ENCODE data around the gene SPRYD3.
"Not testable (repeated sequence)": the region's sequence is repeated elsewhere in the genome, so short reads cannot be mapped to it uniquely, and the experiment has no call there.

The SPRYD3 gene, protein sequence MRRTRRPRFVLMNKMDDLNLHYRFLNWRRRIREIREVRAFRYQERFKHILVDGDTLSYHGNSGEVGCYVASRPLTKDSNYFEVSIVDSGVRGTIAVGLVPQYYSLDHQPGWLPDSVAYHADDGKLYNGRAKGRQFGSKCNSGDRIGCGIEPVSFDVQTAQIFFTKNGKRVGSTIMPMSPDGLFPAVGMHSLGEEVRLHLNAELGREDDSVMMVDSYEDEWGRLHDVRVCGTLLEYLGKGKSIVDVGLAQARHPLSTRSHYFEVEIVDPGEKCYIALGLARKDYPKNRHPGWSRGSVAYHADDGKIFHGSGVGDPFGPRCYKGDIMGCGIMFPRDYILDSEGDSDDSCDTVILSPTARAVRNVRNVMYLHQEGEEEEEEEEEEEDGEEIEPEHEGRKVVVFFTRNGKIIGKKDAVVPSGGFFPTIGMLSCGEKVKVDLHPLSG

DNA sequence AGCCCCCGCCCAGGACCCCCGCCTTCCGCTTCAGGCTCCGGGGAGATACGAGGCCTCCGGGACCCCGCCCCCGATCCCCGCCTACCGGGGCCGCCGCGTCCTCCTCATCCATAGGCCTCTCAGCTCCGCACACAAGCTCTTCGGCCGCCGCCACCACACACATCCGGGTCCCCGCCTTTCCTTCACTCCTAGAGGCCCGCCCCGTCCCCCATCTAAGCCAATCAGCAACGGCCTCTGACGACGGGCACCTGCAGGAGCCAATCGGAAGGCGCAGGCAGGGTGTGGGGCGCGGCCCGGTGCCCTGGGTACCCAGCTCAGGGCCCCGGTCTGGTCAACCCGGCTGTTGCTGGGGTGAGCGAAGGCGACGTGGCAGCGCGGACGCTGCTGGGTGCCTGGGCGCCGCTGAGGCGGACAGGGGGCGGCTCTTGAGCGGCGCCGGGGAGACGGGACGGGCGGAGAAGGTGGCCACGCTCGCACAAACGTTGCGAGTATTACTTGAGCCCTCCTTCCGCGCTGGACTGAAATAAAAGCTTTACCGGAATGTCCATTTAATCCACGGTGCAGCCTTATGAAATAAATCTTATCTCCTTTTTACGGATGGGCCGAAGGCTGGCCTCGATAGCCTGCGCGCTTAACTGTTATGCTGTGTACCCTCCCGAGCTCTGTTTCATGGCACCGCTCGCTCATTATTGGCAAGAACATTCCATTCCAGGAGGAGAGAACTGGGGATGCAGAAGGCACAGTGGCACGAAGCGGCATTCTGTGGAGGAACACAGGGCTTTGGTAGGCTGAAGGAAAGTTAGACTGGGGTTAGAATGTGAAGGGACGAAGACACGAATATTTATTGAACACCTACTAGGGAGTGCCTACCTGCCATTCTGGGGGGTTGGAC is at the start of gene SPRYD3:
Gene SPRYD3, minus strand, starts transcription at position 165 of the 892 bp plus-strand sequence. Its CDS starts 57 bp downstream, at position 108.
- peak; percentile 97 for DNase-seq

GRCh38 chr12:53127169-53127568 is 48.0 kb upstream of the SPRYD3 start:
- DNase-seq, result no peak

GRCh38 chr12:53124352-53124723 is 45.1 kb upstream of the SPRYD3 start:
- DNase-seq, result no peak

GRCh38 chr12:53123578-53124351 is 44.6 kb upstream of the SPRYD3 start:
- no peak for DNase-seq

DNA sequence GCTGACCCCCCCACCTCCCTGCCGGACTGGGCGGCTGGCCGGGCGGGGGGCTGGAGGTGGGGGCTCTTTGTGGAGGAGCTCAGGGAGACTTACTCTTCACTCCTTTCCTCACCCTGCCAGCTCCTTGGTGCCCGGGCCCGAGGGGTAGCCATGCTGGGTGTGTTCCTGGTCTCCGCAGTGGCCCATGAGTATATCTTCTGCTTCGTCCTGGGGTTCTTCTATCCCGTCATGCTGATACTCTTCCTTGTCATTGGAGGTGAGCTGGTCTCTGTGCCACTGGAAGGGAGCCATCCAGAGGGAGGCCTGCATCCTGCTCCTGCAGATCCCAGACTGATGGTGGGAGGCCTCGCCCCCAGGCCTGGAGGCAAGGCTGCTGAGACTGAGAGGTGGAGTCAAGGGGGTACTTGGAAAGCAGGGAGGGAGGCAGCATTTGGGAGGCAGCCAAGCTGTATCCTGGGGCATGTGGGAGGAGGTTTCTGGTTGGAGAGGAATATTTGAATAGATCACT is 43.8 kb upstream of the SPRYD3 start:
- no peak for DNase-seq

- no peak for DNase-seq
Observed at GRCh38 chr12:53120685-53121525, 41.7 kb upstream of the SPRYD3 start.

DNA sequence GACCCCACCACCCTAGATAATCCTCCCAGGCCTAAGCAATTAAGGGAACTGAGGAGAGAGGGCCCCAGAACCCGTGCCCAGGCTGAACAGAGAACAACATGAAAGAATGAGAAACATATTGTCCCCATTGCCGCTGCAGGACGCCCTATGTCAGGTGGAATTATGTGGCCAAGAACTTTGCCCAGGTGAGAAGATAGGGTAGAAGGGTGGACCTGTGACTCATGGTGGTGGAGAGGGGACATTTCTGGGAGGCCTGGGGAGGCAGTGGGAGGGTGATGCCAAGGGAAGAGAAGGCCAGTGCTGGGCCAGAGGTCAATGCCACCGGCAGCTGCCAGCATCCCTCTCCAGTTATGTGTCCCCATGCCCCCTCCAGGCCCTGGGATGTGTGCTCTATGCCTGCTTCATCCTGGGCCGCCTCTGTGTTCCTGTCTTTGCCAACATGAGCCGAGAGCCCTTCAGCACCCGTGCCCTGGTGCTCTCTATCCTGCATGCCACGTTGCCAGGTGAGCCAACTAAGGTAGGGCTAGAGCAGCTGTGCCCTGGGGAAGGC is 39.6 kb upstream of the SPRYD3 start:
- no peak for DNase-seq

GRCh38 chr12:53115891-53116648 is 36.9 kb upstream of the SPRYD3 start:
- DNase-seq, result no peak

GRCh38 chr12:53115112-53115890 is 36.1 kb upstream of the SPRYD3 start:
- no peak for DNase-seq

DNA sequence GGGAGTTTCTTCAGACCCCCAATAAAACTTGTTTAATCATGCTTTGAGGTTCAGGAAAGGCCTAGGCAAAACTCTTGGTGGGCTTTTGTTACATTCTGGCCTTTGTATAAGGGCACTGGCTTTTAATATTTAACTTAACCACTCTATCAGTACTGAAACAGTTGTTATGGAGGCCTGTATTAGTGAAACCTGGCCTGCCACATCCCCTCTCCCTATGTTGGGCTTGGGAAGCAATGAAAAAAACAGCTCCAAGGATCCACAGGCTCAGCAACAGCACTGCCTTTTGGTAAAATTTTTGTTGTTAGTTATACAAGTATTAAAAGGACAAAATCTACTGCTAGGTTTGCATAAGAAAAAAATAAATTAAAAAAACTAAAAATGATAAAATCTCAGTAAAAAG is 34.8 kb upstream of the SPRYD3 start:
- no peak for DNase-seq

- DNase-seq, result no peak
Observed at GRCh38 chr12:53113136-53113705, 34.0 kb upstream of the SPRYD3 start.

DNA sequence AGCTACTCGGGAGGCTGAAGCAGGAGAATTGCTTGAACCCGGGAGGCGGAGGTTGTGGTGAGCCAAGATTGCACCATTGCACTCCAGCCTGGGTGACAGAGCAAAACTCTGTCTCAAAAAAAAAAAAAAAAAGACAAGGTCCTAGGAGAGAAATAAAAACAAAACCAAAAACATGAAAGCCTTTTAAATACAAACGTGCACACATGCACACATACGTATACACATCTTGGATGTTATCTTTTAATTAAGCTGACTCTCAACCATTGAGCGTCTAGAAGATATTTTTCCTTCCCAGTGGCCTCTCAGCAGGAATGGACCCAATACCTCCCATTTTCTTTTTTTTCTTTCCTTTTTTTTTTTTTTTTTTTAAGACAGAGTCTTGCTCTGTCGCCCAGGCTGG is 33.2 kb upstream of the SPRYD3 start:
- not testable (repeated sequence) for DNase-seq

- DNase-seq, result no peak
Observed at GRCh38 chr12:53107122-53107521, 27.9 kb upstream of the SPRYD3 start.

DNA sequence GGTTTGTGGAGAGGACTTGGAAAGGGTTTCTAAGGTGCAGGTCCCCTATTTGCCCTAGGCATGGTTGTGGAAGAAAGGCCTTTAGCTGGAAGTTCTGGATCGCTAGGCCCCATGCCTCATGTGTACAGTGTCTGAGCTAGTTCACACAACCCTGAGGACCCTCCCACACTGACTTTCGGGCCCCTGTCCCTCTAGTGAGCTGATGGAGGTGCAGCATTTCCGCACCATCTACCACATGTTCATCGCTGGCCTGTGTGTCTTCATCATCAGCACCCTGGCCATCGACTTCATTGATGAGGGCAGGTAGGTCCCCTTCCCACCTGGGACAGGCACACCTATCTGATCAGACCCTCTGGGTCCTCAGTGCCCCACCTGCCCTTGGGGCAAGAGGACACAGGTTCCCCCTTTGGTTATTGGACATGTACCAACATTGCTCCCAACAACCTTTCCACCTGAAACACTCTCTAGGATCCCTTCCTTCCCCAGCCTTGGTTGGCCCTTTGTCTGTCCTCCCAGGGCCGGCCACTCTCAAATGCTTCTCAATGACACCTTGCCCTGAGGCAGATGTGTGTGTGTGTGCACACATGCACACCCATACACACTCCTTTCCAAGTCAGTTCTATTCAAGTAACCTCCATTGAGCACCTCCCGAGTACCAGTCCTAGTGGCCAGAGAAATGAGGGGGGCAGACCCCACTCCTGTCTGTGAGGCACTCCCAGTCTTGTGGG is 26.7 kb upstream of the SPRYD3 start:
- no peak for DNase-seq

DNA sequence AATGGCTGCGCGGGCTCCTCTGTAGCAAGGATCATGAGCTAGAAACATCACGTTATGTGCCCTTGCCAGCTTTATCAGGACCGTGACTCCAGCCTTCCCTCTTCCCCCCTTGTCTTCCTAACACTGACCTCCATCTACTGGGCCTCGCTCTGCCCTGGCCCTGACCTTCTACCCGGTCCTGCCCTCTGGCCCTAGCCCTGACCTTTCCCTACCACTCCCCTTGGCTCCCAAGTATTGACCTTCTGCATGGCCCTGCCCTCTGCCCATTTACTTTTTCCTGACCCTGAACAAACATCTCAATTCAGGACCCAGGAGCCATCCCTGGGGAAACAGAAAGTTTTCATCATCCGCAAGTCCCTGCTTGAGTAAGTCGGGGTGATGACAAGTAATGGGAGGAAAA is 26.1 kb upstream of the SPRYD3 start:
- DNase-seq, result no peak

GRCh38 chr12:53103860-53104305 is 24.7 kb upstream of the SPRYD3 start:
- no peak for DNase-seq

GRCh38 chr12:53102883-53103807 is 24.0 kb upstream of the SPRYD3 start, which contains the start of gene SOAT2:
Gene SOAT2, plus strand, starts transcription at chr12:53103486. Its CDS starts 92 bp downstream, at chr12:53103578.
- peak; percentile 7 for DNase-seq

Measured in NCI-H2107 (cell line).